GM18499 (cell line): ENCODE results near the gene RFLNA.

Source experiments
- ATAC-seq: cut with Tn5 transposase; IDR thresholded peaks from one replicate; pipeline ENCODE4 v1.9.1; 2021; ENCODE audit warnings: moderate number of reproducible peaks; ENCODE audit not compliant: insufficient read depth, unreplicated experiment

RFLNA gene

GRCh38 chr12:124334976-124335375, 40.1 kb downstream of the RFLNA start:
- no peak for ATAC-seq

GRCh38 chr12:124335426-124336183, 40.7 kb downstream of the RFLNA start:
- ATAC-seq: no peak

DNA sequence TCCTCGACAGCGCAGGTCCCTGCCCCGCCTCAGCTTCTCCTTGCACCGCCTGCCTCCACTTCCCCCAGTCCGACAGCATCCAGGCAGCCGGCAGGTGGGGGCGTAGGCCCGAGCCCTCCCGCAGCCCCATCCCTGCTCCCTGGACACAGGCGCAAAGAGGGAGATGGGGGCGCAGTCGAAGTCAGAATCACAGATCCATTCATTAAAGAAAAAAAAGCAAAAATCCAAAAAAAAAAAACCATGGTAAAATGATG, 41.2 kb downstream of the RFLNA start:
- no peak for ATAC-seq

DNA sequence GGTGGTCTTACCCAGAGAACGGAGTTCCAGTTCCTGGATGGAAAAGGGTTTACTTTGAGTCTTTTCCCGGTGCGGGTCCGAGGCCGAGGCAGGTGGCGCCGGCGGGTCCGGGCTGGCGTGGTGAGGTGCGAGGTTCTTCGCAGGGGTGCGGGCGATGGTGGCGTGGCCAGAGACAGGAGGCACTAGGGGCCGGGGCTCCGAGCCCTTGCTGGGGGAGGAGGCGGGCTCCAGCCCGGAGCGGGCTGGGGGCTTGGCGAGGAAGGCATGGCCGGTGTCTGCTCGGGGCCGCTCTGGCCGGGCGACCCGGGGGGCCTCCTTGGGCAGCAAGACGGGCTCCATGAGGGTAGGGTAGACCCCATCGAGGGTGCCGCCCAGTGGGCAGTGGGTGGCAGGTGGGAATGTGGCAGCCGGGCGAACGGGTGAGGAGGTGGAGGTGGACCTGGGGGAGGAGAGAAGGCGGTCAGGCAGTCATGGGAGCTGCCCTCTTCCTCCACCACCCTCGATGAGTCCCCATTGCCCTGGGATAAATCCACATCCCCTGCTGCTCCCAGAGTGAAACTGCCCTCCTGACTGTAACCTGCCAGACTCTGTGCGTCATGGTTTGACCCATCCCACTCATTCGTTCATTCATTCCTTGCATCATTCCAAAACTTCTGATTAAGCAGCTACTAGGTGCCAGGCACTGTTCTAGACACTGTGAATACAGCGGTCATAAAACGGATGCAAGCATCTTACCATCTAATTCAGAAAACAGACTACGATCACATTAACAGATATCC, 42.0 kb downstream of the RFLNA start:
- ATAC-seq: no peak

GRCh38 chr12:124337622-124338021, 42.7 kb downstream of the RFLNA start:
- no peak for ATAC-seq

DNA sequence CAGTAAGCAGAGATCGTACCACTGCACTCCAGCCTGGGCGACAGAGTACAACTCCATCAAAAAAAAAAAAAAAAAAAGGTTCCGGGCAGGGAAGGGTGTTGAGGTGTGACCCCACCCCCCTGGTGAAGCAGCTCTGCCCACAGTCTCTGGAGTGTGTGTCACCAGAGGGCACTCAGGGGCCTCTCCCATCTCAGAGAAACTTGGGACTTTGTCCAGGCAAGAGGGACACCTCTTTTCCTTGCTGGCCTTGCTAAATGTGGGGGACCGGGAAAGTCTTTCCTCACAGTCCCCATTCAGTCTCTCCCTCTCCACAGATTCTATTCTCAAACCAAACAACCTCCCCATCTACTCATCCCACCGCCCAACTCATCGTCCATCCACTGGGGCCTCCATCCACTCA, 43.6 kb downstream of the RFLNA start:
- no peak for ATAC-seq

DNA sequence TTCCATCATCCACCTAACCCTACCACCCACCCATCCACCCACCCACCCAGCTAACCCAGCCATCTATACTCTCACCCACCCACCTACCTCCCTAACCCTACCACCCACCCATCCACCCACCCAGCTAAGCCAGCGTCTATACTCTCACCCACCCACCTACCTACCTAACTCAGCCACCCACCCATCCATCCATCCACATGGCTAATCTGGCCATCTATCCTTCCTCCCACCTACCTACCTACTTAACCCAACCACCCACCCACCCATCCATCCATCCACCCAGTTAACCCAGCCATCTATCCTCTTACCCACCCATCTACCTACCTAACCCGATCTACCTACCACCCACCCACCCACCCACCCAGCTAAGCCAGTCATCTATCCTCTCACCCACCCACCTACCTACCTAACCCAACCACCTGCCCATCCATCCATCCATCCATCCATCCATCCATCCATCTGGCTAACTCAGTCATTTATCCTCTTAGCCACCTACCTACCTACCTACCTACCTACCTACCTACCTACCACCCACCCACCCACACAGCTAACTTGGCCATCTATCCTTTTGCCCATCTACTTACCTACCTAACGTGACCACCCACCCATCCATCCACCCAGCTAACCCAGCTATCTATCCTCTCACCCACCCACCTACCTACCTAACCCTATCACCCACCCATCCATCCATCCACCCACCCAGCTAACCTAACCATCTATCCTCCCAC, 44.1 kb downstream of the RFLNA start:
- no peak for ATAC-seq

DNA sequence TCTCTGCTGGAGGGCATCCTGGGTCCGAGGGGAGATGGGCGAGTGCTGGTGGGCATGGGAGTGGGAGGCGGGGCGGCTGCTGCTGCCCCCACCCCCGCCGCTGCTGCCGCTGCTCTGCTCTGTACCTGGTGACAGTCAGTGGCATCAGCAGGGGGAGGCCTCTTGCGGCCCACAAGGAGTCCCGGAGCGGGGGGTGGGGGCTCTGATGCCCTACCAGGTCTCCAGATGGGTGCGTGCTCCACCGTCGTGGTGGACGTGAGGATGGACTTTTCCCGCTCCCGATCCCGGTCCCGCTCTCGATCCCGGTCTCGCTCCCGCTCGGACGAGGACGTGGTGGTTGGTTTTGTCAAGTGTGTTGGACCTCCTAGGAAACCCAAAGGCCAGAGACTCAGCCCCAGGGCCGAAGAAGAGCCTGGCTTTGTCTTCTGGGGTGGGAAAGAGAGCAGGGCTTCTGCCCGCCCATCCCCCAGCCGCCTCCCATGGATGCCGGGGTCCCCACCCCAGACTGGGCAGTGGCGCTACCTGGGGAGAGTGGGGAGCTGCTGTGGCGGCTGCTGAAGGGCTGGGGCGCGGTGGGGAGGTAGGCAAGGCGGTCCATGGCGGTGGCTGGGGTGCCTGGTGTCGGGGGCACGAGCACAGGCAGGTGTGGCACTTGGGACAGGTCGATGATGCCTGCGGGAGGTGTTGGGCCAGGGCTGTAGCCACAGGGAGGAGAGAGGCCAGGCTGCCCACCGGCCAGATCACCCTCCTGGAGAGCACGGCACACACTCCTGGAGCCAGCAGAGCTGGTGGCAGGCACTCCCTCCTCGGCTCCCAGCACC, 45.4 kb downstream of the RFLNA start:
- no peak for ATAC-seq

DNA sequence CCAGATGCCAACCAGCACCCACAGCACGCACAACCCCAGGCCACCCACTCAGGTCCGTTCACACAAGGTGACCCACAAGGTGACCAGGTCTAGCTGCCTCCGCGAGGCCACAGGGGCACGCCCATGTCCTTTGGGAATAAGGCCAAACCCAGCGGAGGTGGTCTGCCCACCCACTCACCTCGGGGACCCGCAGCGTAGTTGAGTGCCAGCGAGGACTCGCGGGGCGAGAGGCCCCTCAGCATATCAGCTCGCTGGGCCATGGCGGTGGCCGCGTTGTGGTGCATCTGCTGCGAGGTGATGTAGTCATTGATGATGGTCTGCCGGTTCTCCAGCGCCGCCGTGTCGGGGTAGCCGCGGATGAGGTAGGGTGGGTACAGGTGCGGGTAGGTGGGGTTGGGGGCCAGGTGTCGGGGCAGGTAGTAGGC, 46.8 kb downstream of the RFLNA start:
- ATAC-seq: no peak

DNA sequence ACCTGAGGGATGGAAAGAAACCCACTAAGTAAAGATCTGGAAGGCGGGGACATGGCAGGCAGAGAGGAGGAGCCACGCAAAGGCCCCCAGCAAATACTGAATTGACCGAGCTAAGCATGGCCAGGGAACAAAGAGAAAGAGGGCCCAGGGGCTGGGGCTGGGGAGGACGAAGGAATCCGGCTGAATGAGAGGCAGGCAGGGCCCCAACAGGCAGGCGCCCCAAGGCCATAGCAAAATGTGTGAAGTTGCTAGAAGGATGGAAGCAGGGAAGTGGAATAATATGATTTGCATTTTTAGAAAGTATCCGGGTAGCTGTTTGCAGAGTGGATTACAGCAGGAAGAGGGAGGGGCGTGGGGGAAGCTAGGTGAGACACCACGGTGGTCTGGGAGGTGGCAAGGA, 49.1 kb downstream of the RFLNA start:
- no peak for ATAC-seq

GRCh38 chr12:124344526-124344925, 49.6 kb downstream of the RFLNA start:
- no peak for ATAC-seq

DNA sequence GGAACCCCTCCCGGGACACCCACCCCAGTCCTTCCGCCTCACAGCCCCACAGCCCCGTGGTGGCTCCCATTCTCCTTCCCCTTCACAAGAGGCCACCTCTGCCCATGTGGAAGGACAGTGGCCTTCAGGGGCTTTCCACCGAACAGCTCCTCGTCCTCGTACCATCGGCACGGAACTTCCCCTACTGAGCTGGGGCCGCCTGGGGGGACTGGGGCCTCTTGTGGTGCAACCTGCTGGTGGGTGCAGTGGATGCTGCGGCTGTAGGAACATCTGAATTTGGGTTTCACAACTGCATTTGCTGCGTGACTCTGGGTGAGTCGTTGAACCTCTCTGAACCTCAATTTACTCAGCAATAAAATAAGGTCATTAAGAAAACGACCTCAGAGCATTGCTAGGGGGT, 50.9 kb downstream of the RFLNA start:
- no peak for ATAC-seq

DNA sequence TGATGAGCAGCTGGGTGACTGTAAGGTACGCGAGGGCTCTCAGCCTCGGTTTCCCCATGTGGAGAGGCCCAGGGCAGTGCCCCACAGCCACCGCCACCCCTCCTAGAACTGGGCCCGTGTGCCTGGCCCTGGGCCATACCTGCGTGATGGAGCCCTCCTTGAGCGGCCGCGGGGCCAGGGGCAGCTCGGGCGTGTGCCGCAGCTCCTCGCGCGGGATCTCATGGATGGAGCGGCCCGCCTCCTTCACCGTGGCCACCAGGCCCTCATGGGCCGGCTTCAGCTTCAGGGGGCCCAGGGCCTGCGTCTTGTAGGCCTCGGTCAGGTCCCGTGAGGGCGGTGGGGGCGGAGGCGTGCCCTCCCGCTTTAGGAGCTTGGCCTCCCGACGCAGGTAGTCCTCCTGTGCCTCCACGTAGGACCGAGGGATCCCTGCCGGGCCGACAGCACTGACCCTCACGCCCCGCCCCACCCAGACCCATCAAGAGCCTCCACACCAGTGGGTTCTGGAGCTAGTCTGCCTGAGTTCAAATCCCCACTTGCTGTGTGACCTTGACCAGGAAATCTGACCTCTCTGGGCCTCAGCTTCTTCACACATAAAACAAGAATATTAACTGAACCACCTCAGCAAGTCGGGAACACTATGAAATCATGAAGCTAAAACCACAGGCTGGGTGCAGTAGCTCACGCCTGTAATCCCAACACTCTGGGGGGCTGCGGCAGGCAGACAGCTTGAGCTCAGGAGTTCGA, 51.7 kb downstream of the RFLNA start:
- ATAC-seq: no peak

- ATAC-seq: no peak
Observed at GRCh38 chr12:124347335-124347734, 52.4 kb downstream of the RFLNA start.

DNA sequence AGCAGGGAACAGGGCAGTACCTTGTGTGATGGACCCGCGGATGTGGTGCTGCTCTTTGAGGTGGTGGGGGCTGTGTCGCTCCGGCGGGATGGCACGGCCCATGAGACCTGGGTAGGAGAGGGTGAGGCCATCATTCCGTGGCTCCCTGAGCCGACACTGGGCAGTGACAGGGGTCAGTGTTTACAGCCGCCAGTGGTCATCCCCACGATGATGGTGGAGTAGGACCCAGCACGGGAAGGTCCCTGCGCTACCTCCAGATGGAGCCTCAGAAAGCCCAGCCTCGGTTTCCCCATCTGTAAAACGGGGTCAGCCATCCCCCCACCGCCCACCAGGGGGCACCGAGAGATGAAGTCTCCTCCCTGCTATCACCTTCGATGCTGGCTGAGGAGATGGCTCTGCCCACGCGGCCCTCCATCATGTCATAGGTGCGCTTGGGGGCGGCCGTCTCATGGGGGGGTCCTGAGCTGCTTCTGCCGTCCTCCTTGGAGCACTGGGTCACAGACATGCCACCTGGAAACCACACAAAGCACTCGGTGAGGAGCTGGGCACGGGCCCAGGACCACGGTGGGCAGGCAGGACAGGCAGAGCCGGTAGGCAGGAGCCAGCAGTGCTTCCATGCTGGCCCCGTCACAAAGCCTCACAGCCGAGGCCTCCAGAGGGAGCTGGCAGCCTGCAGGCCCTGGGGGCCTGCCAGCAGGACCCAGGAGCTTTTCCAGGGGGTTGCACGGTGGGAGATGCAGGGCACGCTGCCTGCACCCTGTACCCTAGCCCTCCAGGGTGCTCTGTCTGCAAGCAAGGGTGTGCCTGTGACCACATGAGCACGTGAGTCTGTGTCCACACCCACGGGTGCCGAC, 53.1 kb downstream of the RFLNA start:
- ATAC-seq: no peak

DNA sequence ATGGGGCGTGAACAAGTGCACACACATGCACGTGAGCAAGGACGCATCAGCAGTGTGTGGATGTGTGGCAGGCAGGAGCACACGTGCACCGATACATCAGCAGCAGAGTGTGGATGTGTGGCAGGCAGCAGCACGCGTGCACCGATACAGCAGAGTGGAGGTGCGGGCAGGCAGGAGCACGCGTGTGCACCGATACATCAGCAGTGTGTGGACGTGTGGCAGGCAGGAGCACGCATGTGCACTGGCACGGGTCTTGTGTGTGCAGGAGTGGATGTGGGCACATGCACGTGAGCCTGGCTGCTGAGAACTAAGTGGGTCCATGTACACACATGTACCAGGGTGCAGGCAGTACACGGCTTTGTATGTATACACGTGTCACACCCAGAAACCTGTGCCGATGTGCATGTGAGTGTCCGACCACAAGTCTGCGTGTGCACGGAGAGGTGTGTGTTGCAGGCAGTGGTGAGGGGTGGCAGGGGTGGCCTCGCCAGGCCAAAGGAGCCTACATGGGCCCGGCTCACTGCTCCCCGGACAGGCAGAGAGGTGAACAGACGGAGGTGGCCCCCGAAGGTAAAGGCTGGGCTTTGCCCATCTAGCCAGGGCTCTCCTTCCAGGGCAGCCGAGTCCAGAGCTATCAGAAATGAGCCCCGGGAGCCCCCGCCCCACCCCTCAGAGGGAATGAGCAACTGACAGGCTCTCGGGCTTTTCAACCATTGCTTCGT, 53.9 kb downstream of the RFLNA start:
- ATAC-seq: no peak

DNA sequence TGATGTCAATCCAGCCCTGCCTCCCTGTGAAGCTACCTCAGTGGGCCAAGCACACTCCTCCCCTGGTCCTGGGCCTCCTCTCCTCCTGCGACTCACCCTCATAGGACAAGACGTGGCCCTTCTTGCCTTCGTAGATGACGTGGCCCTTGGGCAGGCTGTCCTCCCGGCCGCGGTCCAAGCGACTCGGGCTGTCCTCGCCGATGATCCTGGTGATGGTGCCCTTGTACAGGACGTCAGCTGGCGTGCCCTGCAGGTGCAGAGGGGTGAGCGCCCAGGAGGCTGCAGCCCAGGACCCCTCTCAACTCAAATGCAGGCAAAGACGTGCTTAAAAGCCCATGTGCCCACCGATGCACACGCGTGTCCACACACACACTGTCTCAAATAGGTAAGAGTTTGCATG, 55.6 kb downstream of the RFLNA start:
- ATAC-seq: no peak

GRCh38 chr12:124351422-124351821, 56.5 kb downstream of the RFLNA start:
- no peak for ATAC-seq
